CD4-positive, alpha-beta T cell treated with Interleukin-2 at 100 ng/mL for 4 hours (primary cell): ENCODE data around the gene TGM5.
"Not testable (repeated sequence)": the region's sequence is repeated elsewhere in the genome, so short reads cannot be mapped to it uniquely, and the experiment has no call there.

ENCODE experiments used
- DNase-seq: peaks from one replicate; pipeline ENCODE4 v3.0.0-alpha.2; 2020; ENCODE audit warnings: low spot score

The TGM5 gene

GRCh38 chr15:43276563-43277200 is 10.0 kb upstream of the TGM5 start:
- DNase-seq, result no peak

- no peak for DNase-seq
Measured at GRCh38 chr15:43275740-43276562, 9.2 kb upstream of the TGM5 start.

- DNase-seq, result no peak
Measured at GRCh38 chr15:43274136-43274535, 7.4 kb upstream of the TGM5 start.

- no peak for DNase-seq
Measured at GRCh38 chr15:43273243-43273642, 6.5 kb upstream of the TGM5 start.

GRCh38 chr15:43271908-43272307 is 5.2 kb upstream of the TGM5 start:
- not testable (repeated sequence) for DNase-seq

- DNase-seq, result no peak
Measured at GRCh38 chr15:43270676-43271306, 4.1 kb upstream of the TGM5 start.

- DNase-seq, result no peak
Measured at GRCh38 chr15:43270113-43270665, 3.5 kb upstream of the TGM5 start.

- no peak for DNase-seq
Measured at GRCh38 chr15:43268111-43269105, 1.7 kb upstream of the TGM5 start.

- no peak for DNase-seq
Measured at GRCh38 chr15:43267439-43267838, 711 bp upstream of the TGM5 start.

GRCh38 chr15:43266386-43266785 is 342 bp downstream of the TGM5 start:
- no peak for DNase-seq

- no peak for DNase-seq
Measured at GRCh38 chr15:43260011-43260615, 6.6 kb downstream of the TGM5 start.

- DNase-seq, result no peak
Measured at GRCh38 chr15:43258781-43259180, 7.9 kb downstream of the TGM5 start.

- no peak for DNase-seq
Measured at GRCh38 chr15:43256341-43256740, 10.4 kb downstream of the TGM5 start.

GRCh38 chr15:43255376-43255775 is 11.4 kb downstream of the TGM5 start:
- DNase-seq, result no peak

- DNase-seq, result peak; percentile 31
Measured at GRCh38 chr15:43253431-43254403, 13.0 kb downstream of the TGM5 start.

- no peak for DNase-seq
Measured at GRCh38 chr15:43251871-43252250, 14.9 kb downstream of the TGM5 start.

GRCh38 chr15:43251185-43251870 is 15.4 kb downstream of the TGM5 start:
- DNase-seq, result no peak

- no peak for DNase-seq
Measured at GRCh38 chr15:43250785-43251184, 15.9 kb downstream of the TGM5 start.

- no peak for DNase-seq
Measured at GRCh38 chr15:43249699-43250203, 17.0 kb downstream of the TGM5 start.
